LNCaP clone FGC (cell line): ENCODE data around the gene NAPEPLD.

Experiments
- DNase-seq: peaks from one replicate; pipeline ENCODE4 v3.0.0-alpha.2; 2011; ENCODE audit warnings: low read depth
- H3K4me3 ChIP-seq: 2 replicates; pipeline ENCODE4 v1.5.1; 2011; ENCODE audit warnings: mild to moderate bottlenecking, low read depth, low read length, control low read depth
- CTCF ChIP-seq: IDR thresholded peaks from 2 replicates; pipeline ENCODE4 v1.5.1; 2012; ENCODE audit warnings: mild to moderate bottlenecking; ENCODE audit not compliant: control insufficient read depth, insufficient read depth; ENCODE audit errors: extremely low read depth

The NAPEPLD gene

GRCh38 chr7:103130901-103131624 is 17.8 kb downstream of the NAPEPLD start:
- H3K4me3 ChIP-seq = no peak overlapping the region
- no peak for DNase-seq
- TF ChIP-seq CTCF = no peak

GRCh38 chr7:103129702-103130549 is 19.0 kb downstream of the NAPEPLD start:
- DNase-seq = peak; percentile 50
- no peak for TF ChIP-seq CTCF
- peak overlapping the region; percentile 34 for H3K4me3 ChIP-seq

- no peak for TF ChIP-seq CTCF
- H3K4me3 ChIP-seq = no peak overlapping the region
- no peak for DNase-seq
Observed at GRCh38 chr7:103127006-103127405, 21.9 kb downstream of the NAPEPLD start.

- TF ChIP-seq CTCF = no peak
- DNase-seq = no peak
- H3K4me3 ChIP-seq = no peak overlapping the region
Observed at GRCh38 chr7:103124429-103124979, 24.4 kb downstream of the NAPEPLD start.

GRCh38 chr7:103123529-103123928 is 25.4 kb downstream of the NAPEPLD start:
- H3K4me3 ChIP-seq = no peak overlapping the region
- TF ChIP-seq CTCF = no peak
- DNase-seq = no peak

DNA sequence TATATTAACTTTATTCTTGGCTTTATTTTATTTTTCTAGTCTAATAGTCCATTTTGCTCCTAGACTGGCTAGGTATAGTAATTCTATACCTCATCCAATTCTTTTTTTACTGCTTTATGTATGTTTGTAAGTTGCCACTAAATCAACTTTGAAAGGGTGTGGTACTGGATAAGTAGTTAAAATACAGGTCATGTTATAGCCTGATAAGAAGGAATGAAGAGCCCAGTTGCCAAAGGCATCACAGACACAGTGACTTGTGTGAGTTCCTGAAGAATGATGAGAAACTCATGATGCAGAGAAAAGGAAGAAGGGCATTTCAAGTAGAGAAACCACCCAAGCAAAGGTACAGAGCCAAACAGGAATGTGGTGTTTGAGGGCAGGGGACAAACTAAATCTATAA is 27.3 kb downstream of the NAPEPLD start:
- DNase-seq = no peak
- no peak for TF ChIP-seq CTCF
- no peak overlapping the region for H3K4me3 ChIP-seq

DNA sequence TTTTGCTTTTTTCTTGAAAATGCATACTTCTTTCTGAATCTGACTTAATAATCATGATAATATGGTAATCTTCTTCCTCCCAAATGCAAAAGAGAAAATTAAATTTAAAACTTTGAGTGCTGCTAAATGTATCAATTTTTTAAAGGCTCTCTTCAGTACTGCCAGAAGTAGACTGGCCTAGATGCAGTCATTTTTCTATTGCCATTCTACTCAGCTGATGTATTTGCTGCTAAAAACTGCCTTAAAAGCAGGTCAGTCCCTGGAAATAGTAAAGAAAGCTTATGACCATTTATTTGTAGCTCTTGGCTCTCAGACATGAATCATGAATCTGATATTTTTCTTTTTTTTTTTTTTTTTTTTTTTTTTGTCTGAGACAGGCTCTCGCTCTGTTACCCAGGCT is 28.5 kb downstream of the NAPEPLD start:
- no peak for DNase-seq
- no peak for TF ChIP-seq CTCF
- H3K4me3 ChIP-seq = no peak overlapping the region
